GM18867 (cell line): ENCODE data around the gene COL23A1.

ENCODE experiments used
- ATAC-seq: cut with Tn5 transposase; IDR thresholded peaks from one replicate; pipeline ENCODE4 v1.9.1; 2021; ENCODE audit warnings: mild to moderate bottlenecking, moderate library complexity; ENCODE audit not compliant: unreplicated experiment

The COL23A1 gene

DNA sequence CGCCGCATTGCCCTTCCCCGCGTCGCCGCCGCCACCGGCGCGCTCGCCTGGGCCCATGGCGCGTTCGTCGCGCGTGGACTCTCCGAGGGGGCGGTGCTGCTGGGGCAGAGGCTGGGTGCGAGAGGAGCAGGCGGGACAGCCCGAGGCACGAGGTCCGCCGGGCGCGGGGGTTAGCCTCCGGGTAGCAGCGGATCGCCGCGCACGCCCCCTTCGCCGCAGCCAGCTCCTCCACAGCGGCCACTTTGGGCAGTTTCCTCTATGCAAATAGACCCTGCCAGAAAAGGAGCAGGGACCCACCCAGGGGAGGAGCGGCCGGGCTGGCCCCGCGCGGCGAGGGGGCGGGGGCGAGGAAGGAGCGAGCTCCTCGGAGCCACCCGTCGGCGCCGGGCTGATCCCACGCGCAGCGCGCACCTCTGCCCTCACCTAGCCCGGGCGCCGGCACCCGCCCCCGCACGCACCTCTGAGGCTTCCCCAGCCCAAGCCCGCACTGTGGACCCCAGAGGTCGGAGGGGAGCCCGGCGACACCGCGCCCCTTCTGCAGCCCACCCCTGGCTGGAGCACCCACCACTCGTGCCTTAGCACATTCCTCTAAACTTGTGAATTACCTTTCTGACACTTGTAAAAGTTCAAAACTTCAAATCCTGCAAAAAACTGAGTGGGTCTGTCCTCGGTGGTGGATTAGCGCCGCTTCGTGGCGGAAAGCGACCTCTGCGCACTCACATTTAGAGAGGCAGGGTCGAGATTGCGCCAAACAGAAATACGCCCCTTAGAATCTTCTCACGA, at the start of gene COL23A1:
Gene COL23A1, minus strand, starts transcription at position 253 of the 783 bp plus-strand sequence.
- no peak for ATAC-seq

DNA sequence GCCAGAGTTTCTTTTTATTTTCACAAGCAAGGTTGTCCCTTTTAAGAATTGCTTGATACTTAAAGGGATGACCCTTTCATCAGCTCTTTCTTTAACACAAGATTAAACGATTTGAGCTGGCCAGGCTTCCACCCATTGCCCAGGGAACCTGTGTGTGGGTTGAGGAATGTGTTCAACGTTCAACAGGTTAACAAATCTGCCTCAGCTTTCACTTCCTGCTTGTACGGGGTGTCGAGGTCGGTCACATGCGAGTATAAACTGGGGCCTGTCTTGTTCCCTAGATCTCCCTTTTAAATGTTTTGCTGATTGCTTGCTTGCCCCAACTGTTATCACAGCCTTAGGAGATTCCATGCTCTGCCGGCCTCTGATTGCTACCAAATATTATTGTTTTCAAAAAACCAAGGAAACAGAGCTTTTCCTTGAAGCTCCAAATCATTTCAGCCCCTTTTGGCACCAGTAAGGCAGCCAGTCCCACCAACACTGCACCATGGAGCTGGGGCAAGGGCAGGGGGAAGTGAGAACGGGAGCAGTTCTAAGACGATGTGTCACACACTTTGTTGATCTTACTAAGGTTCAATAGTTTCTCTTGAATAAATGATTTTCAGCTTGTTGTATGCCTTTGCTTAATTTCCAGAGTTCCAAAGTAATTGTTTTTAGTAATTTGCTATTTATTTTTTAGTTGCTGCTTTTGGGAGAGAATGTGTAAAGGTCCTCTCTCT, 47.3 kb upstream of the COL23A1 start:
- no peak for ATAC-seq

DNA sequence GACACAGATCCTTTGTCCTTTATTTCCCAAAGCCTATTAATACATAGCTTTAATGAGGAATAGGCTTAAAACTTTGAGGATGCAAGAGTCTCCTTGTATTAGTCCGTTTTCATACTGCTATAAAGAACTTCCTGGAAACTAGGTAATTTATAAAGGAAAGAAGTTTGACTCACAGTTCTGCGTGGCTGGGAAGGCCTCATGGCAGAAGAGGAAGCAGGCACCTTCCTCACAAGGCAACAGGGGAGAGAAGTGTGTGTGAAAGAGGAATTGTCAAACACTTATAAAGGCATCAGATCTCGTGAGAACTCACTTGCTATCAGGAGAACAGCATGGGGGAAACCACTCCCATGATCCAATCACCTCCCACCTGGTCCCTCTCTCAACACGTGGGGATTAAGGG, 42.1 kb upstream of the COL23A1 start:
- ATAC-seq = no peak

DNA sequence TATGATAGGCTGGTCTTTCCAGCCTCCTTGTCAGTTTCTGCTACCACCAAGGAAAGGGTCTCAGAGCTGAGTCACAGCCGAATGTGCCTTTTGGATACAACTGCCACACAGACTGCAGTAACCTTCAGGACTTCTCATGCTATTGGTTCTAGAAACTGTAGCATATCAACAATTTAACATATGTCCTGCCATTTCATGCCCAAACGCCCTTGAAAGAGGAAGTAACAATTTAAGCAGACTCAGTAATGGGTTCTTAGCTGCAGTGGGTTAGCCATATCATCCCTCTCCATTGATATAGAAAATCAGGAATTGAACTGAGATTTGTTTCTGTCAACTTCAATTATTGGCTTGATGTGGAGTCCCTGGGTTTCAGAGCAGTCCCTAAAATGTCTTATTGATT, 40.8 kb upstream of the COL23A1 start:
- no peak for ATAC-seq

DNA sequence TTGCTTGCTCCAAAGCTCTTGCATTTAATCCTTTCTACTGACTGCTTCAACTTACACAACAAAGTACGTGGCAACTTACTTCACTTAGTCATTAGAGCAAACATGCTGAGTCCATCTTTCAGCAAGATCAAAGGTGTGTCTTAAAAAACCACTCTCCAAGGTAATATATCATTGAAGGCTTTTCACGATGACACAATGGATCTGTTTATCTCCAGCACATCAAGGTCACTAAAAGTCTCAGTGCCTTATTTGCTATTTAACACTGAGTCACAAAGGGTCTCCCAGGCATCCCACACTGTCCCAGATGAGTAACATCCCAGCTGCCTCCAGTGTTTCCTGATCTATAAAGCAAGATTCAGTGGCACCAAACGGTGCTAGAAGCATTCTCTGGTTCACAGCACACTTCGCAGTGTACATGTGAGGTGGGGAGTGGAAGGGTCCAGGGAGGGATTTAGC, 40.3 kb upstream of the COL23A1 start:
- ATAC-seq = no peak

DNA sequence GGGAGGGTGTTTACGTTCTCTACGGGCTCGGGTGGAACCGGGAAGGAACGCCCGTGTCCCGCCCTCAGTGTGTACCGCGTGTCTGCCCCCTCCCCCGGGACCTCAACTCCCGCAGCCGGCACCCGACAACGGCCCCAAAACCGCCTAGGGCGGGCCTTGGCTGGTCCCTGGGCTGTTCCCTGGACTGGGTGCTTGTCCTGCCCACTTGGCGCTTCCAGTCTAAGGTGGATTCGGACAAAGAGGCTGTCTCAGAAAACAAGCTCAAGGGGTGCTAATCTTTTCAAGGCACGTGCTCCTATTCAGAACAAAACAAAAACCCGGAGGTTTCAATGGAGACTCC, 37.0 kb upstream of the COL23A1 start:
- no peak for ATAC-seq

DNA sequence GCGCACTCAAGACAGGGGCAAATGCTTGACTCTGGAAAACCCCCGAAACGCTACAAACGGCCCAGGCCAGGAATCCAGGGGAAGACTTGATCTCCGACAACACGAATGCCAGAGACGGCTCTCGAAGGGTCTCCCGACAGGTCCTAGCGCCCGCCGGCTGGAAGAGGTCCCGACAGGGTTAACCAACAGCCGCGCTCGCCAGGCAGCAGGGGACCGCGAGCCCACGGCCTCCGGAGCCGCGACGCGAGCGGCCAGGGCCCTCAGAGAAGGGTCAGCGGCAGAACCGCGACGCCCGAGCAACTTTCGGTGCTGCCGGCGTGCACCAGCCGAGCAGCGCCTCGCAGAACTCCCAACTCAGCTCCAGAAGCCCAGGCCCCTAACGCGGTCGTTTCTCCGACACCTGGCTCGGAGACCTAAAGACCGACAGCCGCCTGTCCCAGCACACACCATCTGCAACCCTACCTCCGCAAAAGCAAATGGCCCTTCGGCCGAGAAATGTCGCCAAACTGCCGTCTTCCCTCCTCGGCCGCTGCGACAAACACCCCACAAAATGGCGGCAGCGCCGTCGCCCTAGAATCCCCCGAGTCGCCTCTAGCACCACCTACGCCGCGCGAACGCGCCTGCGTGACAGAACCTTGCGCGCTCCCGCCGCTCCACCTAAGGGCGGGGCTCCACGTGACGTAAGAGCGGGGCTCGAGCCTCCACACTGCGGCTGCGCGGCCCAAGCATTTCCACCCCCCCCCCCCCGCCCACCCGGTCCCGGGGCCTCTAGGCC, 36.5 kb upstream of the COL23A1 start, which contains the start of gene CLK4:
Gene CLK4, minus strand, starts transcription at position 567 of the 775 bp plus-strand sequence. CDS start 3,634 bp downstream, outside the sequence.
- peak; percentile 79 for ATAC-seq

DNA sequence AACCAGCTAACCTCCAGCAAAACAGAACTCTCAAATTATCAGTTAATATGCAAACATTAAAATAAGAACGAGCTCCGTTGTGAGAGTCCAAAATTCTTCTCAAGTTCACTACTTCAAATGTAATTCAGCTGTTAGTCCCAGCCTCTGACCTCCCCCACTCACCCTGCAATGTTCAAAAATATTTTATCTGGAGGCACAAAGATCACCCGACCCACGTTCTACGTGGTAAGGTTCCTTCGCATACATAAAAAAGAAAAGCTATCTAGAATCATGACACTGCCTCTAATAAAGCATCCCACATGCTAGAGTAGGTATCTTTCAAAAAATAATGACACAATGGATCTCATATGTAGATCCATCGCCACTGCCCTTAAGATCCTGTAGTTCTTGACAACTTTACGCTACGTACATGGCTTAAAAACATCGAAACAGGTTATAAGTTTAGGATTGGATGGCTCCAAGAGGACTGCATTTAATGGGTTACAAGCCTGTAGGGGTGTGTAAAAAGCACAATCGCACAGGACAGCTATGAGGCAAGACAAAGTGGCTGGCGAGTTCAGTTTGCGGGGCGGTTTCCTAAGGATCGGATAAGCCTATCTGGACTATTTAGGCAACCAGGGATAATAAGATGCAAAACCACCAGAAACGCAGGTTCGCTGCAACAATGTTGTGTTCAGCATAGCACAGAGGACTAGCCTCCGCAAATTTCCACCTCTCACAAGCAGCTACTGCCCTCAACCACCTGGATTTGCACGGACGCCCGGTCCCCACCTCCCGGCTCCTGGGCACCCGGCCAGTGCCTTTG, 35.7 kb upstream of the COL23A1 start:
- peak; percentile 29 for ATAC-seq

DNA sequence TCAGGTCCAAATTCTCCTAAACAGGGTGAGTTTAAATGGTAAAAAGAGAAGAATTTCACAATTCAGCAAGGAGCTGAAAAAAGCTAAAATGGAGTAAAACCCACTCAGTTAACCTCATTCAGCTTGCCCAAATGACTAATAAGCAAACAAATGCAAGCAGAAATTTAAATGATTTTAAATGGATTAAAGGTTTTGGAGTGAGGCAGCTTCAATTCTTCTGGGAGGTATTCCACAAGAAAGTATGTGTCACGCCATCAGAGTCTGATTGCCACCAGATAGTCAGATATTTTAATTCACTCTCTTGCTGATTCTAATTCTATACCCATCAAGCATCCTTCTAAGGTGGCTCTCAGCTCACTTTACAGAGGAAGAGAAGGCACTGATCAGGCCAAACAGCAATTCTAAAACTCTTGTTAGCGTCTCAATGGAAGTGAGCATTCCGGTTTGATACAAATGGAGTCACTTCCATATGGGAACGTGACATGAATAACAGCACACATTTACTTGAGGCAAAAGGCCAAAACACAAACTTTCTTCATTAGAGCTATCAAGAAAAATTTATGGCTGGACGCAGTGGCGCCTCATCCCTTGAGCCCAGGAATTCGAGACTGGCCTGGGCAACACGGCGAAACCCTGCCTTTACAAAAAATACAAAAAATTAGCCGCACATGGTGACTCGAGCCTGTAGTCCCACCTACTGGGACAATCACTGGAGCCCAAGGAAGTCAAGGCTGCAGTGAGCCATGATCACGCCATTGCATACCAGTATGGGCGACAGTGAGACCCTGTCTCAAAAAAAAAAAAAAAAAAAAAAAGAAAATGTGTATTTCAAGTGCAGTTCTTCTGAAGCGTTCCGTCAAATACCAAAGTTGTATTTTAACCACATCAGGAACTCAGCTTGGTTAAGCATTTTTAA, 34.7 kb upstream of the COL23A1 start:
- no peak for ATAC-seq

DNA sequence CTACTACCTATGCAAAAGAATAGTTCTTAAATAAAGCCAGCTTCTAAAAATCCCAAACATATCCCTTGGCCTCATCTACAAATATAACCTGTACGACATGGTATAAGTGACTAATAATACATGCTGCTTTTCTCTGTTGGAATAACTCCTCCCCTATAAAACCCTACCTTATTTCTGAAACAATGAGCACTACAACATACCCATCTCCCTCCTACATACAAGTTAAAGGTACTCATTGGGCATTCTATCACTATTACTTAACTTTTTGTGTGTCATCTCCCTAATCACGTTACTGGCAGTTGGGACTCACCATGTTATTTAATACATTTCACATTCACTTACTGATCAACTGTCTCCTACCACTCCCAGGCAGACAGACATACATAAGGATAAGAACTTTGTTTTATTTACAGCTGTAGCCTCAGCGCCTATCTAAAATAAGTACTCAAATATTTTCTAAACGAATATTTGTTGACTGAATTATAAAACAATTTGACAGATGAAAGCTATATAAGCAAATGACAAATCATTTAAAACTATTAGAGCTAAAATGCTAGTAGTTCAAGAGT, 32.6 kb upstream of the COL23A1 start:
- ATAC-seq = no peak

DNA sequence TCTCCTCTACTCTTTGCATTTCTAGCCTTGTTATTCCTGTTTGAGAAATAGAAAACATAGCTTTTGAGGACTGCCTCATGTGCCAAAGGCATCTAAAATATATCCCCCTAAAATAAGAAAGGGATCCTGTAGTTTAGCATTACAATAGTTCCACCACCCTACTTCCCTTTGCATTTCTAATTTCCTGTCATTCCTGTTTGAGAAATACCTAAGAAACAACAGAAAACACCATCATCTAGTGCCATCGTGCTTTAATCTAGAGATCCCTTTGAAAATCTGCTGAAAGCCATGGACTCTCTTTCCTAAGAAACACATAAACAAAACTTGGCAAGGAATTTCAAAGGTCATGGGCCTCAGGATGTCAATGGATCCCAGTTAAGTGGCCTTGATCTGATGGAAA, 29.2 kb upstream of the COL23A1 start:
- ATAC-seq = no peak

DNA sequence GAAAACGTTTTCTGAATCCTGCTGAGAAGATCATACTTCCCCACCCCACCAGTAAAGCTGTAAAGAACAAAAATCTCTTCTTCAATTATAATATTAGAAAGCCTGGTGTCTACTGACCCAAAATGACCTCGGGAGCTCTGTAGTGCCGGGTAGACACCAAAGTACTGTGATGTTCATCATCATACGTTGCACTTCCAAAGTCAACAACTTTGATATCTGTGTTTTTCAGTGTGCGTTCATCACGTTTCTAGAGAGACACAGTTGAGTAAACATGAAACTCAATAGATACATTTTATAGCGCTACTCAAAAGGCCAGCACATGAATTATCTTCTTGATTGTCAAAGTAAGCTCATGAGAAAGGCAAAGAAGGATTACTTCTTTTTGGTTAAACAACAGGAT, 22.1 kb upstream of the COL23A1 start:
- ATAC-seq = no peak

DNA sequence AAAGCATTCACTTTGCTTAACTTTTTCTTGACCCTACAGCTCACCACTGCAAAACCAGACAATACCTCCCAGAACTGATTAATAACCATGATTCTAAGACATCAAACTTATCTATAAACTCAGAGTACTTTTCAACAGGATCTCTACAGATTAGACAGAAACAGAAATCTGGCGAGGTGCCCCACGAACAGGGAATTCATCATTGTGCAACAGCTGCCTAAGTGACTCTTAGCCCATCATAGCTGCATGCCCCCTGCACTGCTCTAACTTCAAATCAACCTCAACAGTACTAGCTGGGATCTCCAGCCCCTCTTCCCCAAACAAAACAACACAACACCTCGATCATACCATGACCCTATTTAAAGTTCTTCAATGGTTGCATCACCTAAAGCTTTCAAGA, 16.1 kb upstream of the COL23A1 start:
- ATAC-seq = no peak

DNA sequence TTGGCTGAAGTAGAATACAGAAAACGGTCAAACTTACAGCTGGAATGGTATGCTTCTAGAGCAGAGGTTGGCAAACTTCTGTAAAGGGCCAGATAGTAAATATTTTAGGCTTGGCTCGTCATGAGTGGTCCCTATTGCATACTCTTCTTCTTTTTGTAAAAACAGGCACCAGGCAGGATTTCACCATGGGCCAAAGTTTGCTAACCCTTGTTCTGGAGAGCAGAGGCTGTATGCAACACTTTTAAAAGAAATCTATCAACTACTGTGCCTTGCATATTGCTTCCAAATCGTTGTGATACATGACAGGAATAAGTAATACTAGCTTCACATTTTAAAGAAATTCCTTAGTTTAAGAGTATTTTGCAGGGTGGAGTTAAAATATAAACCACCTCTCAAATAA, 15.6 kb upstream of the COL23A1 start:
- ATAC-seq = no peak

DNA sequence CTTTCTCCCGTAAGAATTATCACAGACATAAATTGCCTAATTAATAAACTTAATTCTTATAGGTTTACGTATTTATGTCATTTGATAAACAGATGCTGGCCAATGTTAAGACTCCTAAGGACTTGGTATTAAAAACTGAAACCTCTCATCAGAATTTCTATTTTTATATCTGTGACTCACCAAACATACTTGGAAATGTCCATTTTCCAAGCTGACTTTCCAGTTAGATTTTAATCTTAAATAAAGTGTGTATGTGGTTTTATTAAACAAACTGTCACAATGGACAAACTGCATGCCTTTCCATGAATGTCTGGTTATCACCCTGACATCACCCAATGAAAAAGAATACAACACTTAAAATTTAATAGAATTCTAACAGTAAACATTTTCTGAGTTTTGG, 12.6 kb upstream of the COL23A1 start:
- ATAC-seq = no peak

DNA sequence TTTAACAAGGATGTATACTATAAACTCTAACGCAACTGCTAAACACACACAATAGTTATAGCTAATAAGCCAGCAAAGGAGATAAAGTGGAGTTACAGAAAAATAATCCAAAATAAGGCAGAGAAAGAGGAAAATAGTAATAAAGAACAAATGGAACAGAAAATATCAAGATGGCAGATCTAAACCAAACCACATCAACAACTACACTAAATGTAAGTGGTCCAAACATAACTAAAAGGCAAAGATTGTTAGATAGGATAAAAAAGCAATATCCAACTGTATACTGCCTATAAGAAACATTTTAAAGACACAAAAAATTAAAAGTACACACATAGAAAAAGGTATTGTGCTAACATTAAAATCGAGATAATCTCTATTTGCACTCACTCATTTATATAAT, 5.6 kb upstream of the COL23A1 start:
- no peak for ATAC-seq

DNA sequence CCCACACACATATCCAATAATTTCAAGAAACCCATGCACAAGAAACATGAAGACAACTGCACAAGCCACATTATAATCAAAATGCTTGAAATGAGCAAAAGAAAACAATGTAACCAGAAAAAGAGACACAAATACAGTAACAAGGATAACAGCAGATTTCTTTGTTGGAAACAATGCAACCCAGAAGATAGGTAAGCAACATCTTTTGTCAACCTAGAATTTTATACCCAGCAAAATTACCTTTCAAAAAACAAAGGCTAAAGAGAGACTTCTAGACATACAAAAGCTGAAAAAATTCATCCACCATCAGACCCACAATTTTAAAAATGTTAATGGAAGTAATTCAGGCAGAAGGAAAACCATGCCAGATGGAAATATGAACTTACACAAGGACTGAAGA, 5.0 kb upstream of the COL23A1 start:
- ATAC-seq = no peak

DNA sequence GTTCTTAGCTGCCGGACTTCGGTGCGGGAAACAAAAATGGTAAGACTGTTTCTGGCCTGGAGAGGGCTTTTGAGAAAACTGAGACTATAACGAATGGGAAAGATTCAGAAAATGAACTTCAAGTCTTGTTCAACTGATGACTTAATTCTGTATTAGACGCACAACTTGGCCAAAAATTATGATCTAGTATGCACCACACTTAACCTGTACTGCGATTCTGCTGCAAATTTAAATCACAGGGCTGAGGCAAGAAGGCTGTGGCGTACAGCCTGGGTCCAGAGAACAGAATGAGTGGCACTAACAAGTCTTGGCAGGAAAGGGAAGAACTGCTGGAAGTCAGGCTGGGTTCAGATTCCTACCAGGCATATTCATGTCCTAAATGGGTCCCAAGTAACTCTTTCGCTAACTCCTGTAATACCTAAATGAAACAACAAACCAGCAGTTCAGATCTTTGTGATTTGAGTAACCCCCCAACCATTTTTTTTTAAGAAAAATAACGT, 781 bp upstream of the COL23A1 start:
- no peak for ATAC-seq
